Activated CD8-positive, alpha-beta T cell treated with anti-CD3 and anti-CD28 coated beads, Interleukin-2, amount 10 ng/mL, durations not matched to agents 7 days and 5 days (primary cell): ENCODE measurements around the gene APOBEC3G. TPM values are rescaled to one million over a fixed set of nuclear protein-coding genes. Genes with fewer than 3 reads are reported as not detected.
"Not testable (repeated sequence)": the region's sequence is repeated elsewhere in the genome, so short reads cannot be mapped to it uniquely, and the experiment has no call there.

Source experiments
- ATAC-seq: fragments of 150-1000 bp; cut with Tn5 transposase; one replicate; pipeline ENCODE4 v1.10.0; 2021; ENCODE audit warnings: moderate library complexity
- CTCF ChIA-PET: fragments of 350-600 bp; sonication (Branson Sonifier 250); formaldehyde crosslinking; loops from one replicate; lab custom pipeline; 2021; ENCODE audit warnings: antibody characterized with exemption; lab: Charles Lee
- POLR2A ChIA-PET: fragments of 350-600 bp; sonication (Branson Sonifier 250); formaldehyde crosslinking; loops from one replicate; lab custom pipeline; 2021; ENCODE audit warnings: antibody characterized with exemption; lab: Charles Lee
- DNase-seq: peaks from one replicate; pipeline ENCODE4 v3.0.0-alpha.2; 2020
- H3K27ac Mint-ChIP-seq: one replicate; pipeline ENCODE4 v1.8.0; 2021; ENCODE audit warnings: mild to moderate bottlenecking, mixed read lengths
- H3K27me3 Mint-ChIP-seq: one replicate; pipeline ENCODE4 v1.8.0; 2021; ENCODE audit warnings: low read depth, mixed read lengths
- H3K36me3 Mint-ChIP-seq: one replicate; pipeline ENCODE4 v1.8.0; 2021; ENCODE audit warnings: low read depth, mixed read lengths
- H3K4me1 Mint-ChIP-seq: one replicate; pipeline ENCODE4 v1.8.0; 2021; ENCODE audit warnings: low read depth, mixed read lengths
- H3K4me3 Mint-ChIP-seq: one replicate; pipeline ENCODE4 v1.8.0; 2021; ENCODE audit warnings: mild to moderate bottlenecking, mixed read lengths
- H3K9me3 Mint-ChIP-seq: one replicate; pipeline ENCODE4 v1.8.0; 2022; ENCODE audit warnings: mixed read lengths; ENCODE audit not compliant: insufficient read depth
- total RNA-seq, 2 experiments: library from RNA; stranded (reverse); gene quantifications; one replicate each; pipeline ENCODE4 v1.2.3, GENCODE V29; 2021

The APOBEC3G gene
- total RNA-seq, 2 experiments from 2014 or later = 134 to 138 TPM

- peaks cover 61% of the 10 kb centered on the region for H3K4me1 Mint-ChIP-seq
- H3K9me3 Mint-ChIP-seq = no peaks in the 10 kb centered on the region
- peaks cover 46% of the 10 kb centered on the region for H3K36me3 Mint-ChIP-seq
- no peaks in the 10 kb centered on the region for H3K27me3 Mint-ChIP-seq
- DNase-seq (no peak), ATAC-seq (no peak)
- H3K27ac Mint-ChIP-seq = peak overlapping the region; percentile 91
- H3K4me3 Mint-ChIP-seq = peak overlapping the region; percentile 95
- POLR2A ChIA-PET = interaction anchor here (0.6 kb wide), 1 partner anchor 68 kb away, joined by 3 read pairs; no protein-coding TSS in a partner anchor
- CTCF ChIA-PET = no interaction called here
Measured at GRCh38 chr22:39041908-39042307, 35.2 kb upstream of the APOBEC3G start.

GRCh38 chr22:39043063-39043462 lies 34.0 kb upstream of the APOBEC3G start:
- H3K4me1 Mint-ChIP-seq = peaks cover 55% of the 10 kb centered on the region
- ATAC-seq, H3K27me3 Mint-ChIP-seq, H3K27ac Mint-ChIP-seq, CTCF ChIA-PET, H3K9me3 Mint-ChIP-seq, POLR2A ChIA-PET, DNase-seq: not testable (repeated sequence)
- peaks cover 49% of the 10 kb centered on the region for H3K36me3 Mint-ChIP-seq
- H3K4me3 Mint-ChIP-seq = peak overlapping the region; percentile 95

GRCh38 chr22:39045136-39045535 lies 31.9 kb upstream of the APOBEC3G start:
- H3K9me3 Mint-ChIP-seq, H3K4me3 Mint-ChIP-seq, CTCF ChIA-PET, ATAC-seq, H3K27me3 Mint-ChIP-seq, DNase-seq, POLR2A ChIA-PET: not testable (repeated sequence)
- Mint-ChIP-seq H3K4me1 (peaks cover 42% of the 10 kb centered on the region), H3K36me3 (peaks cover 51% of the 10 kb centered on the region), H3K27ac (peak overlapping the region; percentile 16)

GRCh38 chr22:39049486-39049885 lies 27.6 kb upstream of the APOBEC3G start:
- DNase-seq, CTCF ChIA-PET, H3K27ac Mint-ChIP-seq, ATAC-seq, POLR2A ChIA-PET, H3K27me3 Mint-ChIP-seq, H3K4me3 Mint-ChIP-seq, H3K9me3 Mint-ChIP-seq: not testable (repeated sequence)
- H3K36me3 Mint-ChIP-seq = peaks cover 35% of the 10 kb centered on the region
- peaks cover 18% of the 10 kb centered on the region for H3K4me1 Mint-ChIP-seq

- POLR2A ChIA-PET, H3K9me3 Mint-ChIP-seq, H3K27me3 Mint-ChIP-seq, H3K4me3 Mint-ChIP-seq, H3K27ac Mint-ChIP-seq, DNase-seq, H3K4me1 Mint-ChIP-seq, ATAC-seq, CTCF ChIA-PET: not testable (repeated sequence)
- peaks cover 22% of the 10 kb centered on the region for H3K36me3 Mint-ChIP-seq
Measured at GRCh38 chr22:39051844-39052495, 25.1 kb upstream of the APOBEC3G start.

GRCh38 chr22:39055658-39056057 lies 21.4 kb upstream of the APOBEC3G start:
- Mint-ChIP-seq H3K36me3 (peaks cover 16% of the 10 kb centered on the region), H3K27ac (no peak overlapping the region), H3K9me3 (no peaks in the 10 kb centered on the region), H3K4me1 (peaks cover 2% of the 10 kb centered on the region), H3K4me3 (no peak overlapping the region), H3K27me3 (no peaks in the 10 kb centered on the region)
- no peak for DNase-seq
- ATAC-seq = no peak
- ChIA-PET CTCF (no interaction called here), POLR2A (no interaction called here)

GRCh38 chr22:39061290-39061689 lies 15.8 kb upstream of the APOBEC3G start:
- CTCF ChIA-PET, H3K4me1 Mint-ChIP-seq, H3K27me3 Mint-ChIP-seq, DNase-seq, POLR2A ChIA-PET, ATAC-seq, H3K27ac Mint-ChIP-seq, H3K4me3 Mint-ChIP-seq, H3K9me3 Mint-ChIP-seq, H3K36me3 Mint-ChIP-seq: not testable (repeated sequence)

- H3K9me3 Mint-ChIP-seq, ATAC-seq, H3K4me1 Mint-ChIP-seq, H3K27me3 Mint-ChIP-seq, H3K36me3 Mint-ChIP-seq, DNase-seq, H3K27ac Mint-ChIP-seq, POLR2A ChIA-PET, H3K4me3 Mint-ChIP-seq, CTCF ChIA-PET: not testable (repeated sequence)
Measured at GRCh38 chr22:39061951-39062350, 15.1 kb upstream of the APOBEC3G start.

- ATAC-seq, H3K4me1 Mint-ChIP-seq, H3K4me3 Mint-ChIP-seq, H3K36me3 Mint-ChIP-seq, H3K27me3 Mint-ChIP-seq, H3K9me3 Mint-ChIP-seq, DNase-seq: not testable (repeated sequence)
- ChIA-PET CTCF (interaction anchor here (1.8 kb wide), 1 partner anchor 54 kb away, joined by 6 read pairs; no protein-coding TSS in a partner anchor), POLR2A (interaction anchor here (0.9 kb wide), 1 partner anchor 14 kb away, joined by 4 read pairs; no protein-coding TSS in a partner anchor)
- peak overlapping the region; percentile 5 for H3K27ac Mint-ChIP-seq
Measured at GRCh38 chr22:39063904-39064303, 13.2 kb upstream of the APOBEC3G start.

GRCh38 chr22:39066442-39067276 lies 10.4 kb upstream of the APOBEC3G start:
- peaks cover 13% of the 10 kb centered on the region for H3K4me1 Mint-ChIP-seq
- POLR2A ChIA-PET = not testable (repeated sequence)

GRCh38 chr22:39068033-39068785 lies 8.9 kb upstream of the APOBEC3G start:
- Mint-ChIP-seq H3K27me3 (no peaks in the 10 kb centered on the region), H3K4me1 (peaks cover 15% of the 10 kb centered on the region), H3K36me3 (no peaks in the 10 kb centered on the region), H3K4me3 (no peak overlapping the region), H3K27ac (peak overlapping the region; percentile 6), H3K9me3 (no peaks in the 10 kb centered on the region)
- ATAC-seq (no peak), DNase-seq (no peak)
- ChIA-PET CTCF (interaction anchor here (1.2 kb wide), 1 partner anchor 50 kb away, joined by 3 read pairs; no protein-coding TSS in a partner anchor), POLR2A (interaction anchor here (0.6 to 1.0 kb wide), 3 partner anchors 20 to 1460 kb away, joined by 3 read pairs; partner anchors contain the start of gene GGA1)

More at GRCh38 chr22:39066442-39067276, 10.4 kb upstream of the APOBEC3G start:
- not testable (repeated sequence) for H3K27me3 Mint-ChIP-seq, H3K4me3 Mint-ChIP-seq, H3K27ac Mint-ChIP-seq, ATAC-seq, DNase-seq, H3K9me3 Mint-ChIP-seq, H3K36me3 Mint-ChIP-seq
- CTCF ChIA-PET = interaction anchor here (0.7 kb wide), 1 partner anchor 197 kb away, joined by 3 read pairs; no protein-coding TSS in a partner anchor
